ENCODE measurements around the gene CEP76. TPM values are rescaled to one million over a fixed set of nuclear protein-coding genes. Genes with fewer than 3 reads are reported as not detected.
A peak's percentile ranks its signal among the peaks of the same experiment; 100 is the strongest.

Gene CEP76
- total and polyA plus RNA-seq, 2 experiments from 2014 or later, result 11.2 to 25.9 TPM

GRCh38 chr18:12703096-12703567, 609 bp upstream of the CEP76 start:
- no peaks in the 10 kb centered on the region for H3K27me3 ChIP-seq (ENCODE audit: insufficient read depth)
- peaks cover 8% of the 10 kb centered on the region for H3K27me3 Mint-ChIP-seq (ENCODE audit: insufficient read depth, low read depth, poor library complexity)
- H3K4me3 Mint-ChIP-seq, result peak overlapping the region; percentile 95
- peak overlapping the region; percentile 81 for H3K4me3 ChIP-seq
- TF ChIP-seq EZH2phosphoT487 (IDR thresholded peaks at IDR 0.05; ENCODE audit: unreplicated experiment) (no peak), CREB1 (CRISPR knock-in tag; IDR thresholded peaks at IDR 0.05; ENCODE audit: low read depth) (no peak), POLR2AphosphoS5 (IDR thresholded peaks at IDR 0.05; ENCODE audit: low read depth) (no peak), ETS1 (IDR thresholded peaks at IDR 0.05) (no peak), REST (IDR thresholded peaks at IDR 0.05; ENCODE audit: unreplicated experiment) (no peak), NANOG (IDR thresholded peaks at IDR 0.05; ENCODE audit: borderline replicate concordance) (no peak), CTCF (conservative IDR thresholded peaks at IDR 0.05; ENCODE audit: low read depth in 2 of 2) (no peak), ZNF114 (CRISPR knock-in tag; IDR thresholded peaks at IDR 0.05) (no peak), EZH2 (IDR thresholded peaks at IDR 0.05; ENCODE audit: low read depth, unreplicated experiment) (no peak), STAT1 (IDR thresholded peaks at IDR 0.05; ENCODE audit: unreplicated experiment) (no peak), ZNF331 (CRISPR knock-in tag; IDR thresholded peaks at IDR 0.05; ENCODE audit: low read depth) (no peak), JUNB (IDR thresholded peaks at IDR 0.05; ENCODE audit: unreplicated experiment) (no peak)
- TF ChIP-seq, protein P1, sequence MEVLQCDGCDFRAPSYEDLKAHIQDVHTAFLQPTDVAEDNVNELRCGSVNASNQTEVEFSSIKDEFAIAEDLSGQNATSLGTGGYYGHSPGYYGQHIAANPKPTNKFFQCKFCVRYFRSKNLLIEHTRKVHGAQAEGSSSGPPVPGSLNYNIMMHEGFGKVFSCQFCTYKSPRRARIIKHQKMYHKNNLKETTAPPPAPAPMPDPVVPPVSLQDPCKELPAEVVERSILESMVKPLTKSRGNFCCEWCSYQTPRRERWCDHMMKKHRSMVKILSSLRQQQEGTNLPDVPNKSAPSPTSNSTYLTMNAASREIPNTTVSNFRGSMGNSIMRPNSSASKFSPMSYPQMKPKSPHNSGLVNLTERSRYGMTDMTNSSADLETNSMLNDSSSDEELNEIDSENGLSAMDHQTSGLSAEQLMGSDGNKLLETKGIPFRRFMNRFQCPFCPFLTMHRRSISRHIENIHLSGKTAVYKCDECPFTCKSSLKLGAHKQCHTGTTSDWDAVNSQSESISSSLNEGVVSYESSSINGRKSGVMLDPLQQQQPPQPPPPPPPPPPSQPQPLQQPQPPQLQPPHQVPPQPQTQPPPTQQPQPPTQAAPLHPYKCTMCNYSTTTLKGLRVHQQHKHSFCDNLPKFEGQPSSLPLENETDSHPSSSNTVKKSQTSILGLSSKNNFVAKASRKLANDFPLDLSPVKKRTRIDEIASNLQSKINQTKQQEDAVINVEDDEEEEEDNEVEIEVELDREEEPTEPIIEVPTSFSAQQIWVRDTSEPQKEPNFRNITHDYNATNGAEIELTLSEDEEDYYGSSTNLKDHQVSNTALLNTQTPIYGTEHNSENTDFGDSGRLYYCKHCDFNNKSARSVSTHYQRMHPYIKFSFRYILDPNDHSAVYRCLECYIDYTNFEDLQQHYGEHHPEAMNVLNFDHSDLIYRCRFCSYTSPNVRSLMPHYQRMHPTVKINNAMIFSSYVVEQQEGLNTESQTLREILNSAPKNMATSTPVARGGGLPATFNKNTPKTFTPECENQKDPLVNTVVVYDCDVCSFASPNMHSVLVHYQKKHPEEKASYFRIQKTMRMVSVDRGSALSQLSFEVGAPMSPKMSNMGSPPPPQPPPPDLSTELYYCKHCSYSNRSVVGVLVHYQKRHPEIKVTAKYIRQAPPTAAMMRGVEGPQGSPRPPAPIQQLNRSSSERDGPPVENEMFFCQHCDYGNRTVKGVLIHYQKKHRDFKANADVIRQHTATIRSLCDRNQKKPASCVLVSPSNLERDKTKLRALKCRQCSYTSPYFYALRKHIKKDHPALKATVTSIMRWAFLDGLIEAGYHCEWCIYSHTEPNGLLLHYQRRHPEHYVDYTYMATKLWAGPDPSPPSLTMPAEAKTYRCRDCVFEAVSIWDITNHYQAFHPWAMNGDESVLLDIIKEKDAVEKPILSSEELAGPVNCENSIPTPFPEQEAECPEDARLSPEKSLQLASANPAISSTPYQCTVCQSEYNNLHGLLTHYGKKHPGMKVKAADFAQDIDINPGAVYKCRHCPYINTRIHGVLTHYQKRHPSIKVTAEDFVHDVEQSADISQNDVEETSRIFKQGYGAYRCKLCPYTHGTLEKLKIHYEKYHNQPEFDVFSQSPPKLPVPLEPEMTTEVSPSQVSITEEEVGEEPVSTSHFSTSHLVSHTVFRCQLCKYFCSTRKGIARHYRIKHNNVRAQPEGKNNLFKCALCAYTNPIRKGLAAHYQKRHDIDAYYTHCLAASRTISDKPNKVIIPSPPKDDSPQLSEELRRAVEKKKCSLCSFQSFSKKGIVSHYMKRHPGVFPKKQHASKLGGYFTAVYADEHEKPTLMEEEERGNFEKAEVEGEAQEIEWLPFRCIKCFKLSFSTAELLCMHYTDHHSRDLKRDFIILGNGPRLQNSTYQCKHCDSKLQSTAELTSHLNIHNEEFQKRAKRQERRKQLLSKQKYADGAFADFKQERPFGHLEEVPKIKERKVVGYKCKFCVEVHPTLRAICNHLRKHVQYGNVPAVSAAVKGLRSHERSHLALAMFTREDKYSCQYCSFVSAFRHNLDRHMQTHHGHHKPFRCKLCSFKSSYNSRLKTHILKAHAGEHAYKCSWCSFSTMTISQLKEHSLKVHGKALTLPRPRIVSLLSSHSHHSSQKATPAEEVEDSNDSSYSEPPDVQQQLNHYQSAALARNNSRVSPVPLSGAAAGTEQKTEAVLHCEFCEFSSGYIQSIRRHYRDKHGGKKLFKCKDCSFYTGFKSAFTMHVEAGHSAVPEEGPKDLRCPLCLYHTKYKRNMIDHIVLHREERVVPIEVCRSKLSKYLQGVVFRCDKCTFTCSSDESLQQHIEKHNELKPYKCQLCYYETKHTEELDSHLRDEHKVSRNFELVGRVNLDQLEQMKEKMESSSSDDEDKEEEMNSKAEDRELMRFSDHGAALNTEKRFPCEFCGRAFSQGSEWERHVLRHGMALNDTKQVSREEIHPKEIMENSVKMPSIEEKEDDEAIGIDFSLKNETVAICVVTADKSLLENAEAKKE (CRISPR knock-in tag; IDR thresholded peaks at IDR 0.05), result no peak
- H3K4me2 ChIP-seq, result peak overlapping the region; percentile 93
- H3K36me3 ChIP-seq (ENCODE audit: insufficient read depth), result peaks cover 27% of the 10 kb centered on the region
- no peaks in the 10 kb centered on the region for H3K9me2 ChIP-seq (ENCODE audit: insufficient read depth)
- H3K9me3 Mint-ChIP-seq, result peaks cover 6% of the 10 kb centered on the region; the same call in 1 of the 3 replicates
- ATAC-seq (no peak), DNase-seq (ENCODE audit: low spot score) (no peak)
- H3K27ac ChIP-seq (ENCODE audit: low read depth), result peak overlapping the region; percentile 95
- peaks cover 11% of the 10 kb centered on the region; the same call in 1 of the 2 replicates for H3F3A ChIP-seq (replicated peaks; ENCODE audit: low read depth)
- peaks cover 13% of the 10 kb centered on the region; the same call in 1 of the 2 replicates for H3K4me1 ChIP-seq (ENCODE audit: insufficient read depth)
- H3K79me2 ChIP-seq (replicated peaks; ENCODE audit: insufficient read depth), result peaks cover 67% of the 10 kb centered on the region
- H3K27ac Mint-ChIP-seq, result peak overlapping the region; percentile 100
- H4K20me1 ChIP-seq (replicated peaks; ENCODE audit: insufficient read depth), result peaks cover 17% of the 10 kb centered on the region; the same call in 1 of the 2 replicates
- peaks cover 23% of the 10 kb centered on the region for H3K4me1 Mint-ChIP-seq
- peaks cover 40% of the 10 kb centered on the region for H3K36me3 Mint-ChIP-seq (ENCODE audit: low read depth)
- H2AFZ ChIP-seq, result peak overlapping the region; percentile 94
